Endometrium (tissue), 2 donors: ENCODE measurements around the gene INVS.
"Not testable (repeated sequence)": the region's sequence is repeated elsewhere in the genome, so short reads cannot be mapped to it uniquely, and the experiment has no call there.

Source experiments
- FAIRE-seq: peaks from 2 replicates; lab custom pipeline; 2012; peaks lifted over from hg19 to GRCh38; lab: Jason Lieb, UNC
- donor health status: control.
- donor health status: control.

INVS gene

GRCh38 chr9:100084734-100085133 lies 14.3 kb upstream of the INVS start:
- no peak for FAIRE-seq

- no peak for FAIRE-seq
These were observed 12.9 kb upstream of the INVS start for GRCh38 chr9:100086097-100086635.

- FAIRE-seq, result no peak
These were observed 11.8 kb upstream of the INVS start for GRCh38 chr9:100087218-100087617.

- FAIRE-seq, result no peak
These were observed 10.8 kb upstream of the INVS start for GRCh38 chr9:100088202-100088601.

GRCh38 chr9:100090880-100091279 lies 8.2 kb upstream of the INVS start:
- no peak for FAIRE-seq

- FAIRE-seq, result no peak
These were observed 7.4 kb upstream of the INVS start for GRCh38 chr9:100091650-100092049.

- no peak for FAIRE-seq
These were observed 7.0 kb upstream of the INVS start for GRCh38 chr9:100092066-100092465.

- FAIRE-seq, result not testable (repeated sequence)
These were observed 4.6 kb upstream of the INVS start for GRCh38 chr9:100094411-100094810.

GRCh38 chr9:100096378-100096916 lies 2.6 kb upstream of the INVS start:
- no peak for FAIRE-seq

- no peak for FAIRE-seq
These were observed 777 bp upstream of the INVS start for GRCh38 chr9:100098046-100098886.

GRCh38 chr9:100099722-100100042 lies 639 bp downstream of the INVS start:
- no peak for FAIRE-seq

GRCh38 chr9:100100146-100100667 lies 1.2 kb downstream of the INVS start:
- peak; percentile 97 for FAIRE-seq

GRCh38 chr9:100101608-100102007 lies 2.6 kb downstream of the INVS start:
- FAIRE-seq, result no peak

GRCh38 chr9:100104314-100104713 lies 5.3 kb downstream of the INVS start:
- no peak for FAIRE-seq

- FAIRE-seq, result no peak
These were observed 6.8 kb downstream of the INVS start for GRCh38 chr9:100105861-100106260.

- FAIRE-seq, result no peak
These were observed 7.6 kb downstream of the INVS start for GRCh38 chr9:100106616-100107015.

GRCh38 chr9:100108559-100108958 lies 9.5 kb downstream of the INVS start:
- FAIRE-seq, result no peak

- no peak for FAIRE-seq
These were observed 12.2 kb downstream of the INVS start for GRCh38 chr9:100111235-100111634.

GRCh38 chr9:100112677-100113336 lies 13.8 kb downstream of the INVS start:
- no peak for FAIRE-seq

- no peak for FAIRE-seq
These were observed 18.3 kb downstream of the INVS start for GRCh38 chr9:100117316-100117715.

GRCh38 chr9:100120286-100120685 lies 21.2 kb downstream of the INVS start:
- FAIRE-seq, result no peak

GRCh38 chr9:100125236-100125635 lies 26.2 kb downstream of the INVS start:
- no peak for FAIRE-seq

- no peak for FAIRE-seq
These were observed 26.9 kb downstream of the INVS start for GRCh38 chr9:100125910-100126309.
